SW 1271 (cell line): Measurements from ENCODE around the gene SKAP1.
"Not testable (repeated sequence)": the region's sequence is repeated elsewhere in the genome, so short reads cannot be mapped to it uniquely, and the experiment has no call there.

Source experiments
- DNase-seq, 2 experiments: peaks; one replicate each; lab custom pipeline; 2025; lab: John Stamatoyannopoulos, UW

SKAP1 gene

GRCh38 chr17:48328457-48328856 lies 101.6 kb downstream of the SKAP1 start:
- no peak for DNase-seq

- DNase-seq, result no peak
These were observed 103.7 kb downstream of the SKAP1 start for GRCh38 chr17:48326310-48326709.

- DNase-seq, result peak in 1 of 2 experiments; percentile 41
These were observed 108.0 kb downstream of the SKAP1 start for GRCh38 chr17:48322060-48322459.

GRCh38 chr17:48317732-48318131 lies 112.3 kb downstream of the SKAP1 start:
- no peak for DNase-seq

GRCh38 chr17:48314716-48315115 lies 115.3 kb downstream of the SKAP1 start:
- DNase-seq, result no peak

GRCh38 chr17:48313096-48313755 lies 116.8 kb downstream of the SKAP1 start:
- DNase-seq, result no peak

GRCh38 chr17:48311324-48311723 lies 118.7 kb downstream of the SKAP1 start:
- DNase-seq, result no peak

- DNase-seq, result no peak
These were observed 119.2 kb downstream of the SKAP1 start for GRCh38 chr17:48310748-48311213.

- DNase-seq, result no peak
These were observed 121.4 kb downstream of the SKAP1 start for GRCh38 chr17:48308581-48308980.

GRCh38 chr17:48307814-48308411 lies 122.1 kb downstream of the SKAP1 start:
- peak in 1 of 2 experiments; percentile 57 for DNase-seq

GRCh38 chr17:48307255-48307654 lies 122.8 kb downstream of the SKAP1 start:
- no peak for DNase-seq

- DNase-seq, result no peak
These were observed 129.0 kb downstream of the SKAP1 start for GRCh38 chr17:48301002-48301401.

- no peak for DNase-seq
These were observed 130.3 kb downstream of the SKAP1 start for GRCh38 chr17:48299760-48300159.

GRCh38 chr17:48297825-48298224 lies 132.2 kb downstream of the SKAP1 start:
- no peak for DNase-seq

GRCh38 chr17:48296453-48296852 lies 133.6 kb downstream of the SKAP1 start:
- no peak for DNase-seq

GRCh38 chr17:48295362-48296288 lies 134.4 kb downstream of the SKAP1 start:
- DNase-seq, result peak in 1 of 2 experiments; percentile 30

- no peak for DNase-seq
These were observed 135.1 kb downstream of the SKAP1 start for GRCh38 chr17:48294806-48295361.

- DNase-seq, result no peak
These were observed 135.8 kb downstream of the SKAP1 start for GRCh38 chr17:48294020-48294805.

- DNase-seq, result no peak
These were observed 136.5 kb downstream of the SKAP1 start for GRCh38 chr17:48293319-48294019.

GRCh38 chr17:48290378-48290777 lies 139.6 kb downstream of the SKAP1 start:
- no peak for DNase-seq

- not testable (repeated sequence) for DNase-seq
These were observed 143.1 kb downstream of the SKAP1 start for GRCh38 chr17:48286917-48287316.
